ENCODE results near the gene FDCSP. TPM values are rescaled to one million over a fixed set of nuclear protein-coding genes. Genes with fewer than 3 reads are reported as not detected.
"Not testable (repeated sequence)": the region's sequence is repeated elsewhere in the genome, so short reads cannot be mapped to it uniquely, and the experiment has no call there.

FDCSP gene
- total and polyA plus RNA-seq, 2 experiments from 2014 or later, result not detected

DNA sequence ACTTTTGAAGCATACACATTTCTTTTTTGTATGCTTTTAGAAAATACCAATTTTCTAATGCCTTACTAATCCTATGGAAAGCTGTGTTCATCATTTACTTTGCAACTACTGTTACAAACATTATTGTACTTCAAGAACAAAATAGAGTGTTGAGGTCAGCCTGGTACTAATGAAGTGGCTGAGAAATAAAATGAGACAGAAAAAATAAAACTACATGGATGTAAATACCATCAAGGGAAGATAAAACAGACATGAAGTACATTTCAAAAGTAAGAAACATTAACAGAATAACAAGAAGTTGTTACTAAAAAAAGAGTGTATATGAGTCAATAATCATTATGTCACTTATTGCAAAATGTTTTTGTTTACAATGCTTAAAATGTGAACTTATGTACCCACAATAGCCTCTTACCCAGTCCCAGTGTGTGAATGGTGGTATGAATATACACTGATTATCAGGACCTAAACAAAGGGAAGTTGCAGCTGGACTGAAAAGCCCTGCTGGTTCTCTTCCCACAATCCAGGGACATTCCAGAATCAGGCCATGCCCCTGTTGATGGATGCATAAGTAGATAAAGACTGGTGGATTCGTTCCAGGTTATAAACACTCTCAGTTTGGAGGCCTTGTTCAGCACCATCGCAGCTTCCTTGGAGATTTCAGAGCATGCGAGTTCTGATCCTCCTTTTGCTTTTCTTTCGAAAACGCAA, 14.1 kb downstream of the FDCSP start (continued):
- TF ChIP-seq ZNF114 (CRISPR knock-in tag; IDR thresholded peaks at IDR 0.05) (no peak), STAT1 (IDR thresholded peaks at IDR 0.05; ENCODE audit: unreplicated experiment) (no peak), EZH2 (IDR thresholded peaks at IDR 0.05; ENCODE audit: low read depth, unreplicated experiment) (no peak), ZNF331 (CRISPR knock-in tag; IDR thresholded peaks at IDR 0.05; ENCODE audit: low read depth) (no peak), CTCF (conservative IDR thresholded peaks at IDR 0.05; ENCODE audit: low read depth in 2 of 2) (no peak), POLR2AphosphoS5 (IDR thresholded peaks at IDR 0.05; ENCODE audit: low read depth) (no peak)

GRCh38 chr4:70242297-70242696, 16.4 kb downstream of the FDCSP start, which contains the start of gene CSN3:
Gene CSN3 (plus strand): TSS chr4:70242597. CDS start chr4:70244820, 2,223 bp downstream.
- H3K36me3 Mint-ChIP-seq (ENCODE audit: low read depth), result not testable (repeated sequence)

DNA sequence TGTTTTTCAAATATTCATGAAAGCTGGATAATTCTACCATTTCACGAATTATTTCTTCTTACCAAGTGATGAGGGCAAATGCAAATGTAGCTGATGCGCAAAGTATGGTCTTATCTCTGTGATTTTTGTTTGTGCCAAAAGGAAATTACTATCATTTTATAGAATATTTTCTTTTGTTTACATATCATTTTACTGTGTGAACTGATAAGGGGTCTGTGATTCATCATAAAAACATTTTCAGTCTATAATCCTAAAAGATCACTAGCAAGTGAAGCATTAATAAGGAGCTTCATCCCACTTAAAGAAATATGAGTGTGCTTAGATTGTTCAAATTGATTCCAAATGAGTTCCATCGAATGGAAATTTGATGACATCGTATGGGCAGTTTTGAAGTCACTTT, 17.2 kb downstream of the FDCSP start:
- Histone ChIP-seq H4K20me1 (replicated peaks; ENCODE audit: insufficient read depth) (no peaks in the 10 kb centered on the region), H3K79me2 (replicated peaks; ENCODE audit: insufficient read depth) (no peaks in the 10 kb centered on the region), H3K27ac (ENCODE audit: low read depth) (no peak overlapping the region), H2AFZ (no peak overlapping the region), H3K4me1 (ENCODE audit: insufficient read depth) (no peaks in the 10 kb centered on the region), H3K27me3 (ENCODE audit: insufficient read depth) (no peaks in the 10 kb centered on the region), H3F3A (replicated peaks; ENCODE audit: low read depth) (no peaks in the 10 kb centered on the region), H3K36me3 (ENCODE audit: insufficient read depth) (no peaks in the 10 kb centered on the region), H3K4me2 (no peak overlapping the region), H3K4me3 (no peak overlapping the region), H3K9me2 (ENCODE audit: insufficient read depth) (no peaks in the 10 kb centered on the region)
- Mint-ChIP-seq H3K27me3 (ENCODE audit: insufficient read depth, low read depth, poor library complexity) (no peaks in the 10 kb centered on the region), H3K36me3 (ENCODE audit: low read depth) (no peaks in the 10 kb centered on the region), H3K27ac (no peak overlapping the region), H3K4me1 (no peaks in the 10 kb centered on the region), H3K9me3 (no peaks in the 10 kb centered on the region), H3K4me3 (no peak overlapping the region)
- no peak for ATAC-seq
- DNase-seq (ENCODE audit: low spot score), result no peak
- TF ChIP-seq ZNF331 (CRISPR knock-in tag; IDR thresholded peaks at IDR 0.05; ENCODE audit: low read depth) (no peak), JUNB (IDR thresholded peaks at IDR 0.05; ENCODE audit: unreplicated experiment) (no peak), ZNF462 (CRISPR knock-in tag; IDR thresholded peaks at IDR 0.05) (no peak), ZNF114 (CRISPR knock-in tag; IDR thresholded peaks at IDR 0.05) (no peak), POLR2AphosphoS5 (IDR thresholded peaks at IDR 0.05; ENCODE audit: low read depth) (no peak), EZH2phosphoT487 (IDR thresholded peaks at IDR 0.05; ENCODE audit: unreplicated experiment) (no peak), NANOG (IDR thresholded peaks at IDR 0.05; ENCODE audit: borderline replicate concordance) (no peak)

More at GRCh38 chr4:70242297-70242696, 16.4 kb downstream of the FDCSP start, which contains the start of gene CSN3:
- H3K4me3 ChIP-seq; H3K79me2 ChIP-seq (replicated peaks; ENCODE audit: insufficient read depth); H3K36me3 ChIP-seq (ENCODE audit: insufficient read depth); H3K4me2 ChIP-seq; H3K4me1 Mint-ChIP-seq; H3K9me3 Mint-ChIP-seq; H3K4me3 Mint-ChIP-seq; H3K27me3 Mint-ChIP-seq (ENCODE audit: insufficient read depth, low read depth, poor library complexity); H3K27me3 ChIP-seq (ENCODE audit: insufficient read depth); H2AFZ ChIP-seq; H4K20me1 ChIP-seq (replicated peaks; ENCODE audit: insufficient read depth); ATAC-seq; DNase-seq (ENCODE audit: low spot score); H3K27ac ChIP-seq (ENCODE audit: low read depth); H3K27ac Mint-ChIP-seq; H3F3A ChIP-seq (replicated peaks; ENCODE audit: low read depth); H3K4me1 ChIP-seq (ENCODE audit: insufficient read depth); H3K9me2 ChIP-seq (ENCODE audit: insufficient read depth): not testable (repeated sequence)
